Measurements from ENCODE around the gene DRAM2. TPM values are rescaled to one million over a fixed set of nuclear protein-coding genes. Genes with fewer than 3 reads are reported as not detected.
"Not testable (repeated sequence)": the region's sequence is repeated elsewhere in the genome, so short reads cannot be mapped to it uniquely, and the experiment has no call there.

Gene DRAM2
- total RNA-seq, 1 donor from 2014 or later: 34.9 TPM

GRCh38 chr1:111095421-111095820 lies 44.5 kb downstream of the DRAM2 start:
- intact Hi-C loops (cut with DNase I); ATAC-seq: not testable (repeated sequence)

GRCh38 chr1:111089638-111090037 lies 50.3 kb downstream of the DRAM2 start:
- intact Hi-C loops (cut with DNase I): no loop called here
- no peak for DNase-seq (ENCODE audit: low spot score)
- no peak for ATAC-seq

More at GRCh38 chr1:111095421-111095820, 44.5 kb downstream of the DRAM2 start:
- not testable (repeated sequence) for DNase-seq (ENCODE audit: low spot score)

GRCh38 chr1:111085676-111086075 lies 54.2 kb downstream of the DRAM2 start:
- intact Hi-C loops (cut with DNase I): no loop called here
- ATAC-seq: no peak

GRCh38 chr1:111084999-111085398 lies 54.9 kb downstream of the DRAM2 start:
- no peak for ATAC-seq
- DNase-seq (ENCODE audit: low spot score): no peak
- intact Hi-C loops (cut with DNase I): no loop called here

More at GRCh38 chr1:111085676-111086075, 54.2 kb downstream of the DRAM2 start:
- no peak for DNase-seq (ENCODE audit: low spot score)

- DNase-seq (ENCODE audit: low spot score) (no peak), ATAC-seq (no peak)
- intact Hi-C loops (cut with DNase I): no loop called here
Observed at GRCh38 chr1:111082421-111083203, 57.3 kb downstream of the DRAM2 start.

GRCh38 chr1:111079329-111079728 lies 60.6 kb downstream of the DRAM2 start:
- intact Hi-C loops (cut with DNase I); ATAC-seq; DNase-seq (ENCODE audit: low spot score): not testable (repeated sequence)

- intact Hi-C loops (cut with DNase I); ATAC-seq: not testable (repeated sequence)
Observed at GRCh38 chr1:111077312-111077711, 62.6 kb downstream of the DRAM2 start.

More at GRCh38 chr1:111077312-111077711, 62.6 kb downstream of the DRAM2 start:
- not testable (repeated sequence) for DNase-seq (ENCODE audit: low spot score)

Other genes with a start within 250 kb of the DRAM2 start
- gene LRIF1, start 176.2 kb downstream of the DRAM2 start, total RNA-seq: 12.7 TPM
- 44.8 TPM for gene CEPT1, start 130 bp upstream of the DRAM2 start, total RNA-seq
- gene DENND2D, start 60.6 kb upstream of the DRAM2 start, total RNA-seq: 14.6 TPM
- gene CHI3L2, start 87.6 kb upstream of the DRAM2 start, total RNA-seq: 3.3 TPM
- not detected for gene CHIA, start 150.8 kb upstream of the DRAM2 start, total RNA-seq

Data from sciatic nerve (tissue), 2 donors.